Naive B cell (primary cell): Measurements from ENCODE around the gene HECTD3. TPM values are rescaled to one million over a fixed set of nuclear protein-coding genes. Genes with fewer than 3 reads are reported as not detected.

Source experiments
- ATAC-seq, 2 donors: fragments of 150-1000 bp; cut with Tn5 transposase; 2 replicates each; pipeline ENCODE4 v1.10.0; 2021; ENCODE audit warnings: low read depth in 2 of 2, mild to moderate bottlenecking in 2 of 2, moderate library complexity in 2 of 2
- DNase-seq: peaks from one replicate; pipeline ENCODE4 v3.0.0; 2022
- H3K27ac Mint-ChIP-seq, 6 donors: one replicate each; pipeline ENCODE4 v1.8.0; 2020 to 2022; ENCODE audit warnings: mild to moderate bottlenecking in 6 of 6, mixed read lengths in 6 of 6, moderate library complexity in 5 of 6, inconsistent platforms in 2 of 6
- H3K27me3 Mint-ChIP-seq, 3 donors: one replicate each; pipeline ENCODE4 v1.8.0; 2021 to 2022; ENCODE audit warnings: mixed read lengths in 3 of 3, mild to moderate bottlenecking in 1 of 3
- H3K36me3 Mint-ChIP-seq, 2 donors: one replicate each; pipeline ENCODE4 v1.8.0; 2020 to 2022; ENCODE audit warnings: mixed read lengths in 2 of 2, inconsistent platforms in 1 of 2, mild to moderate bottlenecking in 1 of 2
- H3K4me1 Mint-ChIP-seq, 3 donors: one replicate each; pipeline ENCODE4 v1.8.0; 2020 to 2022; ENCODE audit warnings: mixed read lengths in 3 of 3, inconsistent platforms in 1 of 3, mild to moderate bottlenecking in 1 of 3, moderate library complexity in 1 of 3
- H3K4me3 Mint-ChIP-seq, 8 donors: one replicate each; pipeline ENCODE4 v1.8.0; 2020 to 2022; ENCODE audit warnings: mild to moderate bottlenecking in 8 of 8, mixed read lengths in 8 of 8, moderate library complexity in 8 of 8, inconsistent platforms in 2 of 8
- H3K9me3 Mint-ChIP-seq, 7 donors: one replicate each; pipeline ENCODE4 v1.8.0; 2020 to 2022; ENCODE audit warnings: mixed read lengths in 7 of 7, mild to moderate bottlenecking in 5 of 7, inconsistent platforms in 2 of 7, moderate library complexity in 1 of 7
- polyA plus RNA-seq, 6 donors: library from polyadenylated mRNA; unstranded; fragments of 300-500 nt; fragmentation: Illumina TruSeq; gene quantifications; one replicate each; pipeline ENCODE4 v1.2.3, GENCODE V29; 2021; ENCODE audit warnings: low read depth in 6 of 6

HECTD3 gene
- 10 to 100 TPM in 5 of 6 donors, 1 to 10 TPM in 1; 9.1 to 31.6 (median 16.1) TPM for polyA plus RNA-seq

GRCh38 chr1:45010855-45011811 is at the start of gene HECTD3:
TSS of gene HECTD3 (minus strand) at chr1:45011324. CDS start at chr1:45011257, 67 bp downstream.
- Mint-ChIP-seq H3K4me1 (peaks cover 43 to 66% (median 62%) of the 10 kb centered on the region in 3 donors), H3K27ac (peak within 1 kb of the TSS; percentile 91 to 98 (median 95)), H3K4me3 (peak within 1 kb of the TSS; percentile 89 to 99 (median 94)), H3K27me3 (no peaks in the 10 kb centered on the region), H3K9me3 (no peaks in the 10 kb centered on the region), H3K36me3 (peaks cover 6 to 23% of the 10 kb centered on the region in 2 donors)
- DNase-seq (peak; percentile 67), ATAC-seq (peak; percentile 68 to 74)

- no peak for DNase-seq
- no peaks in the 10 kb centered on the region for H3K27me3 Mint-ChIP-seq
- H3K4me3 Mint-ChIP-seq = no peak overlapping the region
- no peaks in the 10 kb centered on the region for H3K9me3 Mint-ChIP-seq
- H3K36me3 Mint-ChIP-seq = no peaks in the 10 kb centered on the region
- ATAC-seq = no peak
- no peaks in the 10 kb centered on the region for H3K4me1 Mint-ChIP-seq
- H3K27ac Mint-ChIP-seq = peak overlapping the region in 1 of 6 donors; percentile 54
These were observed 48.7 kb upstream of the HECTD3 start for GRCh38 chr1:45059829-45060228.

GRCh38 chr1:45057542-45057941 is 46.4 kb upstream of the HECTD3 start:
- ATAC-seq (no peak), DNase-seq (no peak)
- Mint-ChIP-seq H3K4me3 (no peak overlapping the region), H3K4me1 (peaks cover 7 to 16% (median 7%) of the 10 kb centered on the region in 3 donors), H3K36me3 (no peaks in the 10 kb centered on the region), H3K9me3 (no peaks in the 10 kb centered on the region), H3K27me3 (no peaks in the 10 kb centered on the region), H3K27ac (no peak overlapping the region)

GRCh38 chr1:45051005-45051772 is 40.1 kb upstream of the HECTD3 start:
- H3K4me3 Mint-ChIP-seq = peak overlapping the region; percentile 55 to 83 (median 71)
- H3K9me3 Mint-ChIP-seq = no peaks in the 10 kb centered on the region
- H3K4me1 Mint-ChIP-seq = peaks cover 14 to 38% (median 14%) of the 10 kb centered on the region in 3 donors
- H3K27me3 Mint-ChIP-seq = no peaks in the 10 kb centered on the region
- DNase-seq (no peak), ATAC-seq (no peak)
- peak overlapping the region; percentile 65 to 93 (median 84) for H3K27ac Mint-ChIP-seq
- no peaks in the 10 kb centered on the region for H3K36me3 Mint-ChIP-seq

- ATAC-seq (no peak), DNase-seq (no peak)
- H3K9me3 Mint-ChIP-seq = no peaks in the 10 kb centered on the region
- peaks cover 7 to 17% (median 7%) of the 10 kb centered on the region in 3 donors for H3K4me1 Mint-ChIP-seq
- no peak overlapping the region for H3K27ac Mint-ChIP-seq
- H3K27me3 Mint-ChIP-seq = no peaks in the 10 kb centered on the region
- H3K4me3 Mint-ChIP-seq = no peak overlapping the region
- H3K36me3 Mint-ChIP-seq = no peaks in the 10 kb centered on the region
These were observed 35.9 kb upstream of the HECTD3 start for GRCh38 chr1:45047032-45047431.

GRCh38 chr1:45044916-45045315 is 33.8 kb upstream of the HECTD3 start:
- Mint-ChIP-seq H3K27ac (no peak overlapping the region), H3K4me1 (no peaks in the 10 kb centered on the region), H3K4me3 (no peak overlapping the region), H3K27me3 (no peaks in the 10 kb centered on the region), H3K36me3 (no peaks in the 10 kb centered on the region), H3K9me3 (no peaks in the 10 kb centered on the region)
- ATAC-seq = no peak
- DNase-seq = no peak

- no peak for DNase-seq
- Mint-ChIP-seq H3K27me3 (no peaks in the 10 kb centered on the region), H3K4me1 (no peaks in the 10 kb centered on the region), H3K36me3 (no peaks in the 10 kb centered on the region), H3K4me3 (no peak overlapping the region), H3K27ac (no peak overlapping the region), H3K9me3 (no peaks in the 10 kb centered on the region)
- ATAC-seq = no peak
These were observed 32.0 kb upstream of the HECTD3 start for GRCh38 chr1:45043094-45043493.

GRCh38 chr1:45040297-45040696 is 29.2 kb upstream of the HECTD3 start:
- Mint-ChIP-seq H3K4me1 (no peaks in the 10 kb centered on the region), H3K27me3 (no peaks in the 10 kb centered on the region), H3K4me3 (peak overlapping the region in 1 of 8 donors; percentile 47), H3K9me3 (no peaks in the 10 kb centered on the region), H3K36me3 (no peaks in the 10 kb centered on the region), H3K27ac (no peak overlapping the region)
- DNase-seq = no peak
- no peak for ATAC-seq

- ATAC-seq (no peak), DNase-seq (no peak)
- H3K4me1 Mint-ChIP-seq = peaks cover 0 to 7% (median 2%) of the 10 kb centered on the region in 3 donors
- no peak overlapping the region for H3K4me3 Mint-ChIP-seq
- H3K9me3 Mint-ChIP-seq = no peaks in the 10 kb centered on the region
- no peaks in the 10 kb centered on the region for H3K36me3 Mint-ChIP-seq
- H3K27me3 Mint-ChIP-seq = no peaks in the 10 kb centered on the region
- H3K27ac Mint-ChIP-seq = no peak overlapping the region
These were observed 27.7 kb upstream of the HECTD3 start for GRCh38 chr1:45038661-45039364.

- H3K4me3 Mint-ChIP-seq = no peak overlapping the region
- no peak for DNase-seq
- no peak for ATAC-seq
These were observed 27.1 kb upstream of the HECTD3 start for GRCh38 chr1:45038240-45038639.

GRCh38 chr1:45037456-45037855 is 26.3 kb upstream of the HECTD3 start:
- ATAC-seq = no peak
- H3K9me3 Mint-ChIP-seq = no peaks in the 10 kb centered on the region
- peaks cover 7 to 19% (median 14%) of the 10 kb centered on the region in 3 donors for H3K4me1 Mint-ChIP-seq
- no peak overlapping the region for H3K4me3 Mint-ChIP-seq
- no peaks in the 10 kb centered on the region for H3K36me3 Mint-ChIP-seq
- H3K27me3 Mint-ChIP-seq = no peaks in the 10 kb centered on the region
- DNase-seq = no peak
- H3K27ac Mint-ChIP-seq = no peak overlapping the region

More at GRCh38 chr1:45038240-45038639, 27.1 kb upstream of the HECTD3 start:
- no peaks in the 10 kb centered on the region for H3K9me3 Mint-ChIP-seq
- no peaks in the 10 kb centered on the region for H3K27me3 Mint-ChIP-seq
- H3K36me3 Mint-ChIP-seq = no peaks in the 10 kb centered on the region
- H3K27ac Mint-ChIP-seq = no peak overlapping the region
- peaks cover 4 to 13% (median 8%) of the 10 kb centered on the region in 3 donors for H3K4me1 Mint-ChIP-seq

- Mint-ChIP-seq H3K27me3 (no peaks in the 10 kb centered on the region), H3K9me3 (no peaks in the 10 kb centered on the region), H3K4me1 (peaks cover 7 to 19% (median 14%) of the 10 kb centered on the region in 3 donors), H3K36me3 (no peaks in the 10 kb centered on the region), H3K4me3 (no peak overlapping the region), H3K27ac (peak overlapping the region in 2 of 6 donors; percentile 15 to 80)
- DNase-seq (no peak), ATAC-seq (no peak)
These were observed 24.6 kb upstream of the HECTD3 start for GRCh38 chr1:45035631-45036301.
